Suprapubic skin (tissue), 4 donors: ENCODE data around the gene ASIC4. TPM values are rescaled to one million over a fixed set of nuclear protein-coding genes. Genes with fewer than 3 reads are reported as not detected.

Experiments used
- DNase-seq, 2 donors: peaks; one replicate each; pipeline ENCODE4 v3.0.0-alpha.2; 2019; ENCODE audit warnings: low spot score in 2 of 2
- H3K27ac ChIP-seq: fragments of 200-600 bp; sonication (generic); one replicate; pipeline ENCODE4 v1.5.1; 2019
- H3K27me3 ChIP-seq: fragments of 200-600 bp; sonication (generic); one replicate; pipeline ENCODE4 v1.5.1; 2019
- H3K36me3 ChIP-seq: fragments of 200-600 bp; sonication (generic); one replicate; pipeline ENCODE4 v1.5.1; 2019
- H3K4me1 ChIP-seq: fragments of 200-600 bp; sonication (generic); one replicate; pipeline ENCODE4 v1.5.1; 2019
- H3K4me3 ChIP-seq: fragments of 200-600 bp; sonication (generic); one replicate; pipeline ENCODE4 v1.5.1; 2019; ENCODE audit warnings: mild to moderate bottlenecking
- H3K9me3 ChIP-seq: fragments of 200-600 bp; sonication (generic); one replicate; pipeline ENCODE4 v1.5.1; 2019
- EP300 ChIP-seq: sonication (generic); formaldehyde crosslinking; IDR thresholded peaks from one replicate; pipeline ENCODE4 v1.6.1; 2017; ENCODE audit warnings: antibody characterized with exemption
- POLR2A ChIP-seq, 2 donors: fragments of 450-650 bp; IDR thresholded peaks; one replicate each; pipeline ENCODE4 v1.6.1; 2017; ENCODE audit warnings: antibody characterized with exemption in 2 of 2, mild to moderate bottlenecking in 2 of 2, moderate library complexity in 2 of 2
- POLR2AphosphoS5 ChIP-seq, 3 donors: sonication (generic); formaldehyde crosslinking; IDR thresholded peaks; one replicate each; pipeline ENCODE4 v1.6.1; 2017; ENCODE audit warnings: antibody characterized with exemption in 3 of 3
- WGBS: methylation state at CpG from one replicate; pipeline ENCODE4 v1.1.5; 2018; 5-methylcytosine and 5-hydroxymethylcytosine counted together
- total RNA-seq, 4 donors: library from RNA; depleted of rRNA; stranded (reverse); fragments of >200 nt; gene quantifications; one replicate each; pipeline ENCODE4 v1.1.0, GENCODE V29; 2016
- TF ChIP-seq, protein P1 (sequence below), 2 donors: fragments of 200-600 bp in 1 of 2; fragments of 450-650 bp in 1 of 2; sonication (generic) in 1 of 2; IDR thresholded peaks; one replicate each; pipeline ENCODE4 v1.5.1; 2016 to 2019; ENCODE audit warnings: antibody characterized with exemption in 2 of 2, mild to moderate bottlenecking in 1 of 2, moderate library complexity in 1 of 2

The ASIC4 gene
- total RNA-seq, 4 donors from 2014 or later: not detected

DNA sequence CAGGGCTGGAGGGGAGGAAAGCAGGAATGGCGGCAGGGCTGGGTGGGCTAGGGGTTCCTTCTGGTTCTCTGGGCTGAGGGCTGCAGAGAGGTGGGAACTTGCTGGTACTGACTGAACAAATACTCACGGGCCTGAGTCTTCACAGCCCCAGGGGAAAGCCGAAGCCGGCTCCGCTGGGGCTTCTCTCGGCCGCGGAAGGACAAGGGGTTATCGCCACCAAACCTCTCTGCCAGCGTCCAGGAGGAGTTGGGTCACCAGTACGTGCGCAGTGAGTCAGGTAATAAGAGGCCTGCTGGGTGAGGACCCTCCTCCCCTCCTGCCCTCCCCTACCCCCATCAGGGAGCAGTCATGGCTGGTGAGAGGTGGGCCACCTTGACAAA, 29.1 kb upstream of the ASIC4 start:
- Histone ChIP-seq H3K4me1 (peaks cover 19% of the 10 kb centered on the region), H3K4me3 (no peak overlapping the region), H3K9me3 (no peaks in the 10 kb centered on the region), H3K27me3 (peaks cover 67% of the 10 kb centered on the region), H3K36me3 (no peaks in the 10 kb centered on the region), H3K27ac (no peak overlapping the region)
- TF ChIP-seq EP300 (no peak), POLR2A (IDR thresholded peaks at IDR 0.05) (no peak), POLR2AphosphoS5 (IDR thresholded peaks at IDR 0.05) (no peak)
- TF ChIP-seq, protein P1, sequence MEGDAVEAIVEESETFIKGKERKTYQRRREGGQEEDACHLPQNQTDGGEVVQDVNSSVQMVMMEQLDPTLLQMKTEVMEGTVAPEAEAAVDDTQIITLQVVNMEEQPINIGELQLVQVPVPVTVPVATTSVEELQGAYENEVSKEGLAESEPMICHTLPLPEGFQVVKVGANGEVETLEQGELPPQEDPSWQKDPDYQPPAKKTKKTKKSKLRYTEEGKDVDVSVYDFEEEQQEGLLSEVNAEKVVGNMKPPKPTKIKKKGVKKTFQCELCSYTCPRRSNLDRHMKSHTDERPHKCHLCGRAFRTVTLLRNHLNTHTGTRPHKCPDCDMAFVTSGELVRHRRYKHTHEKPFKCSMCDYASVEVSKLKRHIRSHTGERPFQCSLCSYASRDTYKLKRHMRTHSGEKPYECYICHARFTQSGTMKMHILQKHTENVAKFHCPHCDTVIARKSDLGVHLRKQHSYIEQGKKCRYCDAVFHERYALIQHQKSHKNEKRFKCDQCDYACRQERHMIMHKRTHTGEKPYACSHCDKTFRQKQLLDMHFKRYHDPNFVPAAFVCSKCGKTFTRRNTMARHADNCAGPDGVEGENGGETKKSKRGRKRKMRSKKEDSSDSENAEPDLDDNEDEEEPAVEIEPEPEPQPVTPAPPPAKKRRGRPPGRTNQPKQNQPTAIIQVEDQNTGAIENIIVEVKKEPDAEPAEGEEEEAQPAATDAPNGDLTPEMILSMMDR (IDR thresholded peaks at IDR 0.05): no peak
- WGBS: 80% methylated on average over 1 of the region's 12 CpGs
- no peak for DNase-seq

DNA sequence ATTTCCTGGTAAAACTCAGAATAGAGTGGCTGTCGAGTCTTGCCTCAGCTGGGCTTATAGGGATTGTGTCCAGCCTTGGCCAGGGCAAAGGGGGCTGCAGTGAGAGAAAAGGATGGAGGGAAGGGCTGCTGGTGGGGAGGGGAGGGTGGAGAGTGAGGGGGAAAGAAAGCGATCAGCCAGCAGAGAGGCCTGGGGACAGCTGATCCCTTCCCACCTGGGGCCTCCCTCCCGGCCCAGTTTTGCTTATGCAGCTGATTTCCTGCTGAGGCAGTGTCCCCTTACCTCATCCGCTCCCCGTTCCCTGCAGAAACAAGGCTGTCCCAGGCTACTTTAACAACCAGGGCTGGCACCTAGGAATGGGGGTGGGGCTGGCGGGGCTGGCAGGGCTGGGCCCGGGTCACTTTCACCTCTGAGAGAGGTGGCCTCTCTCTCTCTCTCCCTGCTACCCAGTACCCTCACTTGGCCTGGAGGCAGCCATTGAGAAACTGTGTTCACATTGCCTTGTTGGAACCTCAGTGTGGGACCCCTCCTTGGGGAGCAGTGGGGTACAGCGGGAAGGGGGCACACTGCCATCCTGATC, 27.8 kb upstream of the ASIC4 start:
- no peak for TF ChIP-seq POLR2A (IDR thresholded peaks at IDR 0.05)
- TF ChIP-seq, protein P1 (IDR thresholded peaks at IDR 0.05): no peak
- no peak for TF ChIP-seq EP300
- TF ChIP-seq POLR2AphosphoS5 (IDR thresholded peaks at IDR 0.05): no peak
- H3K27me3 ChIP-seq: peaks cover 67% of the 10 kb centered on the region
- H3K36me3 ChIP-seq: no peaks in the 10 kb centered on the region
- 52% methylated on average over 4 of the region's 8 CpGs for WGBS
- no peak overlapping the region for H3K27ac ChIP-seq
- no peak overlapping the region for H3K4me3 ChIP-seq
- H3K9me3 ChIP-seq: no peaks in the 10 kb centered on the region
- H3K4me1 ChIP-seq: peaks cover 19% of the 10 kb centered on the region
- DNase-seq: no peak

DNA sequence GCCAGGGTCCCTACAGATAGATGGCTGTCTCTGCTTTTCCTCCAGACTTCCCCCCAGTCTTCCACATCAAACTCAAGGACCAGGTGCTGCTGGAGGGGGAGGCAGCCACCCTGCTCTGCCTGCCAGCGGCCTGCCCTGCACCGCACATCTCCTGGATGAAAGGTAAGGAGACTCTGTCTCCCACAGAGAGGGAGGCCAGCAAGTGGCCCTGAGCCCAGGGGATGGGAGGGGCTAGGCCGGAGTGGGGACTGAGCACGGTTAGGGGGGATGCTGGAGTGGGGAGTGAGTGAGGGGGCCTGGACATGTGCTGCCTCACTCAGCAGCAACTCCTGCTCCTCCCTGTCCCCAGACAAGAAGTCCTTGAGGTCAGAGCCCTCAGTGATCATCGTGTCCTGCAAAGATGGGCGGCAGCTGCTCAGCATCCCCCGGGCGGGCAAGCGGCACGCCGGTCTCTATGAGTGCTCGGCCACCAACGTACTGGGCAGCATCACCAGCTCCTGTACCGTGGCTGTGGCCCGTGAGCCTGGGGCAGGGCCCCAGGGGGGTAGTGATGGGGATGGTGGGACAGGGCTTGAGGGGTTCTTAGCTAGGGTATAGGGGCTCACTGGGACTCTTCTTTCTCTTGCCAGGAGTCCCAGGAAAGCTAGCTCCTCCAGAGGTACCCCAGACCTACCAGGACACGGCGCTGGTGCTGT, 26.0 kb upstream of the ASIC4 start:
- no peaks in the 10 kb centered on the region for H3K9me3 ChIP-seq
- peaks cover 64% of the 10 kb centered on the region for H3K27me3 ChIP-seq
- H3K4me3 ChIP-seq: no peak overlapping the region
- WGBS: 96% methylated on average over 10 of the region's 17 CpGs
- peaks cover 17% of the 10 kb centered on the region for H3K4me1 ChIP-seq
- TF ChIP-seq POLR2AphosphoS5 (IDR thresholded peaks at IDR 0.05) (no peak), EP300 (no peak), POLR2A (IDR thresholded peaks at IDR 0.05) (no peak)
- TF ChIP-seq, protein P1 (IDR thresholded peaks at IDR 0.05): no peak
- no peak for DNase-seq
- H3K36me3 ChIP-seq: no peaks in the 10 kb centered on the region
- no peak overlapping the region for H3K27ac ChIP-seq

DNA sequence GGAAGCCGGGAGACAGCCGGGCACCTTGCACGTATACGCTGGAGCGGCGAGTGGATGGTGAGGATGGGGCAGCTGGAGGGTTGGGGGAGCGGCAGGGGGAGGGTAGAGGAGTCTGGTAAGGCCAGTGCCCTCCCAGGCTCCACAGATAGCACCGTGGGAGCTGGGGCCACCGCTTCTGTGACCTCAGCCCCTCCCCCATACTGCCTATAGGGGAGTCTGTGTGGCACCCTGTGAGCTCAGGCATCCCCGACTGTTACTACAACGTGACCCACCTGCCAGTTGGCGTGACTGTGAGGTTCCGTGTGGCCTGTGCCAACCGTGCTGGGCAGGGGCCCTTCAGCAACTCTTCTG, 25.5 kb upstream of the ASIC4 start:
- H3K27ac ChIP-seq: no peak overlapping the region
- H3K4me1 ChIP-seq: peaks cover 12% of the 10 kb centered on the region
- H3K4me3 ChIP-seq: no peak overlapping the region
- TF ChIP-seq POLR2A (IDR thresholded peaks at IDR 0.05) (no peak), EP300 (no peak), POLR2AphosphoS5 (IDR thresholded peaks at IDR 0.05) (no peak)
- TF ChIP-seq, protein P1 (IDR thresholded peaks at IDR 0.05): no peak
- no peak for DNase-seq
- H3K9me3 ChIP-seq: no peaks in the 10 kb centered on the region
- WGBS: 92% methylated on average over 12 of the region's 14 CpGs
- peaks cover 60% of the 10 kb centered on the region for H3K27me3 ChIP-seq
- no peaks in the 10 kb centered on the region for H3K36me3 ChIP-seq

DNA sequence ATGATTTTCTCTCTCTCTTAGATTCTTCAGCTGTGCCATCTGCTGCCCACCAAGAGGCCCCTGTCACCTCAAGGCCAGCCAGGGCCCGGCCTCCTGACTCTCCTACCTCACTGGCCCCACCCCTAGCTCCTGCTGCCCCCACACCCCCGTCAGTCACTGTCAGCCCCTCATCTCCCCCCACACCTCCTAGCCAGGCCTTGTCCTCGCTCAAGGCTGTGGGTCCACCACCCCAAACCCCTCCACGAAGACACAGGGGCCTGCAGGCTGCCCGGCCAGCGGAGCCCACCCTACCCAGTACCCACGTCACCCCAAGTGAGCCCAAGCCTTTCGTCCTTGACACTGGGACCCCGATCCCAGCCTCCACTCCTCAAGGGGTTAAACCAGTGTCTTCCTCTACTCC, 25.0 kb upstream of the ASIC4 start:
- Histone ChIP-seq H3K36me3 (no peaks in the 10 kb centered on the region), H3K27ac (no peak overlapping the region), H3K4me3 (no peak overlapping the region), H3K4me1 (peaks cover 7% of the 10 kb centered on the region), H3K27me3 (peaks cover 60% of the 10 kb centered on the region), H3K9me3 (no peaks in the 10 kb centered on the region)
- 100% methylated on average over 1 of the region's 9 CpGs for WGBS
- TF ChIP-seq EP300: no peak
- TF ChIP-seq, protein P1 (IDR thresholded peaks at IDR 0.05): no peak
- DNase-seq: no peak
